ENCODE data around the gene AUNIP.

Gene AUNIP

DNA sequence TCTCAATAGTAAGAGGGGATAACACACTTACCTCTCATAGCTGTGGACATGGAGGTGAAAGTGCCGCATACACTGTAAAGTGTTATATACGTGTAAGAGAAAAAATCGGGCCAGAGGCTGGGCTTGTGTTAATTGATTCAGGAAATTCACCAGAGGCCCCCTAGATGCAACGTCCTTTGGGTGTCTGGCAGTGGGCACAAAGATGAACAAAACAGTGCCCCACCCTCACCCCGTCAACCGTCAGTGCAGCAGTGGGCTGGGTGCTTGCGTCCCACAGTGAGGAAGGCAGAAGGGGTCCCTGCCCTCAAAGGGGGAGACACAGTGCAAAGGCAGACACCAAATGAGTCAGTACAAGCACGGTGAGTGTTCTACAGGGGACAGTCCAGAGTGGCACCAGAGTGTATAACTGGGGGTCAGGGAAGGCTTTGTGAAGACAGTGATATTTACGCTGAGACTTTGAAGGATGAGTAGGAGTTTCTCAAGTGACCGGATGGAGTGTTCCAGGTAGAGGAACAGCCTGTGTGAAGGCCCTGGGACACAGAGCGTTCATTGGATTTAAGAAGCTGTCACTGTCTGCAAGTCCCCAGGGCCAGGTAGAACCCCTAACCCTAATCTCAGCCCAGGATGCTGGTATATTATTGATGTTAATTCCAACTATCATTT lies 46.1 kb downstream of the AUNIP start:
- in situ Hi-C loops (cut with MboI; ENCODE audit: low sequenced_read_pairs), result no loop called here

GRCh38 chr1:25811384-25812082 lies 47.7 kb downstream of the AUNIP start:
- in situ Hi-C loops (cut with MboI; ENCODE audit: low sequenced_read_pairs), result no loop called here

GRCh38 chr1:25810341-25811299 lies 48.6 kb downstream of the AUNIP start:
- in situ Hi-C loops (cut with MboI; ENCODE audit: low sequenced_read_pairs), result no loop called here

- in situ Hi-C loops (cut with MboI; ENCODE audit: low sequenced_read_pairs), result loop anchor here (10.0 kb wide), 1 partner anchor 565 kb away; the partner anchor contains the start of gene RSRP1
These were observed 49.3 kb downstream of the AUNIP start for GRCh38 chr1:25809929-25810328.

DNA sequence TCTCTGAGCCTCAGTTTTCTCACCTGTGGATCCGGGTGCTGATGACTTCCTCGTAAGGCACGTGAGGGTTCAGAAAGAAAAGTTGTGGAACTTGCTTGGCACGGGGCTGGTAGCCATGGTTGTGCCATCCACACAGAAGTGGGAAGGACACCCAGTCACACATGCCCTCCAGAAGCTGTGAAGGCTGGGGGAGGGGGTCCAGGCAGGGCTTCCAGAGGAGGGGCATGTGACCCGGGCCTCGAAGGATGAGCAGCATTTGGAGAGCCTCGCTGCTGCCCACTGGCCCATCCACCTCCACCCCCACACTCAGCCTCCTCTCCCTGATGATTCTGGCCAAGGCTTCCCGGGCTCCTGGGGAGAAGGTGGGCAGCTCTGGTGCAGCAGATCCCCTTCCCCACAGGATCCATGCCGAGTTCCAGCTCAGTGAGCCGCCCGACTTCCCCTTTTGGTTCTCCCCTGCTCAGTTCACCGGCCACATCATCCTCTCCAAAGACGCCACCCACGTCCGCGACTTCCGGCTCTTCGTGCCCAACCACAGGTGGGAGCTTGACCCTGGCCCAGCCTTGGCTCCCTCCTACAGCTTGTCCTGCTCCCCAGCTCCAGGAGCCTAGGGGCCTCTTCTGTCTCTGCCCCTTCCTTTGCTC lies 49.9 kb downstream of the AUNIP start:
- in situ Hi-C loops (cut with MboI; ENCODE audit: low sequenced_read_pairs), result loop anchor here (10.0 kb wide), 1 partner anchor 565 kb away; the partner anchor contains the start of gene RSRP1

GRCh38 chr1:25808481-25809244 lies 50.6 kb downstream of the AUNIP start:
- in situ Hi-C loops (cut with MboI; ENCODE audit: low sequenced_read_pairs), result loop anchor here (10.0 kb wide), 1 partner anchor 564 kb away; the partner anchor contains the start of gene RSRP1

- in situ Hi-C loops (cut with MboI; ENCODE audit: low sequenced_read_pairs), result loop anchor here (10.0 kb wide), 1 partner anchor 563 kb away; the partner anchor contains the start of gene RSRP1
These were observed 51.5 kb downstream of the AUNIP start for GRCh38 chr1:25807480-25808390.

- in situ Hi-C loops (cut with MboI; ENCODE audit: low sequenced_read_pairs), result loop anchor here (10.0 kb wide), 1 partner anchor 562 kb away; the partner anchor contains the start of gene RSRP1
These were observed 52.8 kb downstream of the AUNIP start for GRCh38 chr1:25806418-25806817.

DNA sequence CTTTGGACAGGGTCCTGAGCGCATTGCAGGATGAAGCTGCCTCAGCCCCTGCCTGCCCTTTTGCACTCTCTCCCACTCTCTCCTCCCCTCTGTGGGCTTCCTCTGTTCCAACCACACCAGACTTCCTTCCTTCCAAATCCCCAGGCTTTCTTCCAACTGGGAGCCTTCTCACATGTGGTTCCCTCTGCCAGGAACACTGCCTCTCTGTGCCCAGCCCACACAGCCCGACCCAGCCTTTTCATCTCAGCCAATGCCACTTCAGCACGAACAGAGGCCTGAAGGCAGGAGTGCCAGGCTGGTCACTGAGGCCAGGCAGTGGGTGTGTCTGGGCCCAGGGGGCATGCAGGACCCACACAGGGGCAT lies 53.4 kb downstream of the AUNIP start:
- in situ Hi-C loops (cut with MboI; ENCODE audit: low sequenced_read_pairs), result loop anchor here (10.0 kb wide), 1 partner anchor 561 kb away; the partner anchor contains the start of gene RSRP1

GRCh38 chr1:25804964-25805862 lies 54.0 kb downstream of the AUNIP start:
- in situ Hi-C loops (cut with MboI; ENCODE audit: low sequenced_read_pairs), result loop anchor here (10.0 kb wide), 1 partner anchor 560 kb away; the partner anchor contains the start of gene RSRP1

GRCh38 chr1:25804244-25804963 lies 54.9 kb downstream of the AUNIP start:
- in situ Hi-C loops (cut with MboI; ENCODE audit: low sequenced_read_pairs), result loop anchor here (10.0 kb wide), 1 partner anchor 560 kb away; the partner anchor contains the start of gene RSRP1

- in situ Hi-C loops (cut with MboI; ENCODE audit: low sequenced_read_pairs), result loop anchor here (10.0 kb wide), 1 partner anchor 559 kb away; the partner anchor contains the start of gene RSRP1
These were observed 55.9 kb downstream of the AUNIP start for GRCh38 chr1:25803368-25803767.

GRCh38 chr1:25802915-25803314 lies 56.3 kb downstream of the AUNIP start:
- in situ Hi-C loops (cut with MboI; ENCODE audit: low sequenced_read_pairs), result loop anchor here (10.0 kb wide), 1 partner anchor 558 kb away; the partner anchor contains the start of gene RSRP1

DNA sequence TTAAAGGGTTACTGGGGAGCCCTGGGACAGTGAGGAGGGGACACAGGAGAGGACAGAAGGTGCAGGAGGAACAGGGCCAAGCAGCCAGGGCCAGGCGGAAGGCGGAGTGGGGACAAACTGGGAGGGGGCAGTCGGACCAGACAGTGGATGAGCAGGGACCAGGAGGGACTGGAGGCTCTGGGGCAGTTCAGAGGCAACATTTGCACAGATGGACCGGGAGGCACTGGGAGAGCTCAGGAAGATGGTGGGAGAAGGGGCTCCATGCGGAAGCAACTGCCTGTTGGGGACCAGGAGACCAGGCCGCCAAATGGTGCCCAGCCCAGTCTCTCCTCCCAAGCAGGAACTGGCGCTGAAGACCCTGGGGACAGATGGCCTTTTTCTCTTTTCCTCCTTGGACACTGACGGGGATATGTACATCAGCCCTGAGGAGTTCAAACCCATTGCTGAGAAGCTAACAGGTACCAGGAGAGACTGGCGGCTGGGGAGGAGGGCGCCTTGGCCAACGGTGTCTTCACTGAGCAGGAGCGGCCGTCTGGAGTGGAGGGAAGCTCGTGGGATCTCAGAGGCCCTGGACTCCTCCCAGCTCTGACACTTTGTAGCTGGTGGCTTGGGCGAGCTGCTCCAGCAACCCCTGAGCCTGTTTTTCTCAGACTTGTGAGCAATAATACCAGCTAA lies 58.4 kb downstream of the AUNIP start:
- in situ Hi-C loops (cut with MboI; ENCODE audit: low sequenced_read_pairs), result loop anchor here (10.0 kb wide), 1 partner anchor 556 kb away; the partner anchor contains the start of gene RSRP1

- in situ Hi-C loops (cut with MboI; ENCODE audit: low sequenced_read_pairs), result loop anchor here (10.0 to 25.0 kb wide), 2 partner anchors 388 to 555 kb away; partner anchors contain the start of genes RHCE and RSRP1
These were observed 59.1 kb downstream of the AUNIP start, which contains the start of gene SELENON for GRCh38 chr1:25799935-25800702. Gene SELENON (plus strand): TSS chr1:25800193. CDS start chr1:25800231, 38 bp downstream.
